Cardiac muscle cell (in vitro differentiated cells and primary cell): Measurements from ENCODE around the gene ARNT2. TPM values are rescaled to one million over a fixed set of nuclear protein-coding genes. Genes with fewer than 3 reads are reported as not detected.

ENCODE experiments used
- DNase-seq, 2 donors: peaks; one replicate each; pipeline versions ENCODE4 v3.0.0 to v3.0.0-alpha.2; 2010 to 2017; ENCODE audit warnings: low read depth in 1 of 2, low spot score in 1 of 2
- H3K27ac ChIP-seq: fragments of 200-600 bp; sonication (generic); 2 replicates; pipeline ENCODE4 v1.5.1; 2016
- H3K27me3 ChIP-seq: fragments of 200-600 bp; sonication (generic); 2 replicates; pipeline ENCODE4 v1.6.0; 2016; ENCODE audit warnings: control low read depth
- H3K36me3 ChIP-seq: fragments of 200-600 bp; sonication (generic); 2 replicates; pipeline ENCODE4 v1.5.1; 2016; ENCODE audit warnings: control low read depth
- H3K4me1 ChIP-seq: fragments of 200-600 bp; sonication (generic); 2 replicates; pipeline ENCODE4 v1.8.1; 2017; ENCODE audit warnings: low read depth, mild to moderate bottlenecking, mixed run types
- H3K4me3 ChIP-seq: fragments of 200-600 bp; sonication (generic); 2 replicates; pipeline ENCODE4 v1.5.1; 2016; ENCODE audit warnings: mild to moderate bottlenecking
- H3K9me3 ChIP-seq: fragments of 200-600 bp; sonication (generic); 2 replicates; pipeline ENCODE4 v1.5.1; 2017; ENCODE audit warnings: low read depth, mild to moderate bottlenecking, control low read depth
- CTCF ChIP-seq: IDR thresholded peaks from 2 replicates; pipeline ENCODE4 v1.5.1; 2012; ENCODE audit warnings: low read depth, mild to moderate bottlenecking, low read length
- polyA plus RNA-seq: library from polyadenylated mRNA; unstranded; fragments of >200 nt; fragmentation: Nextera tagmentation; extraction: Ambion mirVana; gene quantifications from 2 replicates; pipeline ENCODE4 v1.2.1, GENCODE V29; 2016
- total RNA-seq: library from RNA; depleted of rRNA; stranded (reverse); fragments of >200 nt; gene quantifications from 2 replicates; pipeline ENCODE4 v1.2.3, GENCODE V29; 2016

ARNT2 gene
- total and polyA plus RNA-seq, 2 experiments from 2014 or later: 3.8 to 4.4 TPM

DNA sequence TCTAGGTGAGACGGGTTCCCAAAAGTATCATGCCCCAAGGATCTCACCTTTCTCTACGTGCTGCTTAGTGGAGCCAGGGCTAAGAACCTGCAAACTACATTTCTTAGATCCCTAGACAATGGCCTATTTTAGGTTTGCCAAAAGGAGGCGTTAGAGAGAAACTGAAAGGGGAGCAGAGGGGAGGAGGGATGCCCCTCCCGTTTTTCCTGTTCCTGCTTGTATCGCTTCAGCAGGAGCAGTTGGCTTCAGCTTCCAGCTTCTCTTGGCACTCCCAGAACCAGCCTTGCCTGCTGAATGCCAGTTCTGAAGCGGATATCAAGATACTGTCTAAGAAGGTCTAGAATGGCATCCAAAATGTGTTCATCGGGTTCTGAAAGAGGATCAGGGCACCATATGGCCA is 232.5 kb downstream of the ARNT2 start:
- H3K4me3 ChIP-seq: no peak overlapping the region
- no peak for TF ChIP-seq CTCF

DNA sequence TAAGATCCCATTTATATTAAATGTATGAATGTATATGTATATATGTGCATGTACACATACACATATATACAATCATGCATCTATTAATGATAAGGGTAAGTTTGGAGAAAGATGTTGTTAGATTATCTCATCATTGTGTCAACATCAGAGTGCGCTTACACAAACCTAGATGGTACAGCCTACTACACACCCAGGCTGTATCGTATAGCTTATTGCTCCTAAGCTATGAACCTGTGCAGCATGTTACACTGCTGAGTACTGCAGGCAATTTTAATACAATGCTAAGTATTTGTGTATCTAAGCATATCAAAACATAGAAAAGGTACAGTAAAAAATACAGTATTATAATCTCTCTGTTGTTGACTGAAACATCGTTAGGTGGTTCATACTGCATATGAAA is 233.6 kb downstream of the ARNT2 start:
- Histone ChIP-seq H3K36me3 (no peaks in the 10 kb centered on the region), H3K9me3 (no peaks in the 10 kb centered on the region), H3K27me3 (no peaks in the 10 kb centered on the region), H3K4me1 (no peaks in the 10 kb centered on the region), H3K4me3 (no peak overlapping the region), H3K27ac (no peak overlapping the region)
- no peak for TF ChIP-seq CTCF
- DNase-seq: no peak

More for the DNA sequence above, 232.5 kb downstream of the ARNT2 start:
- DNase-seq: no peak
- H3K27ac ChIP-seq: no peak overlapping the region
- no peaks in the 10 kb centered on the region for H3K9me3 ChIP-seq
- H3K4me1 ChIP-seq: no peaks in the 10 kb centered on the region
- H3K36me3 ChIP-seq: no peaks in the 10 kb centered on the region
- no peaks in the 10 kb centered on the region for H3K27me3 ChIP-seq

GRCh38 chr15:80638553-80639167 is 234.5 kb downstream of the ARNT2 start:
- H3K4me1 ChIP-seq: no peaks in the 10 kb centered on the region
- no peaks in the 10 kb centered on the region for H3K27me3 ChIP-seq
- no peaks in the 10 kb centered on the region for H3K36me3 ChIP-seq
- no peaks in the 10 kb centered on the region for H3K9me3 ChIP-seq
- no peak overlapping the region for H3K27ac ChIP-seq
- no peak for DNase-seq
- no peak overlapping the region for H3K4me3 ChIP-seq
- no peak for TF ChIP-seq CTCF

GRCh38 chr15:80639168-80639555 is 235.0 kb downstream of the ARNT2 start:
- no peak for TF ChIP-seq CTCF
- Histone ChIP-seq H3K36me3 (no peaks in the 10 kb centered on the region), H3K4me1 (no peaks in the 10 kb centered on the region), H3K27ac (no peak overlapping the region), H3K9me3 (no peaks in the 10 kb centered on the region), H3K4me3 (no peak overlapping the region), H3K27me3 (no peaks in the 10 kb centered on the region)
- no peak for DNase-seq

DNA sequence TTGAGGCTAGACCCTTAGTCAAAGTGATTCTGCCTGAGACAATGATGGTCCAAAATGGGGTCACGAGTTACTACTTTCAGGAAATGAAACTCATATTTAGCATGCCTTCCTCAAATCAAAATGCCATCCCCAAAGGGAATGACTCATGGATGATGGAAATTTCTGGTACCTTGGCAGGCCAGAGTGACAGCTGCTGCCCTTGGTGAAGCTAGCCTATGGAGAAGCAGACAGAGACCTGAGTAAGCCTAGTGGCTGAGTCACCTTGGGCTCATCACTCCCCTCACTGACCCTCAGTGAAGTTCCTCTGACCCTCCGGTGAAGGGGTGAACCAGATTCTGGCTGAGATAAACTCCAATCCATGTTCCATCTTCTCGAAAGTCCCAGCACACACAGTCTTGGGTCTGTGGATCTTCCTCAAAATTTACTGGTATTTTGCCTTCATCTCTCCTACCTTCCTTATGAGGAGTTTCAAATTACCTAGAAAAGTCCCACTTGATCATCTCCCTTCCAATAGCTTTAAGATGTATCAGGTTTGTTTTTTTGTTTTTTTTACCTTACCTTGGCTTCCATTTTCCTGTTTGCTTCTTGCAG is 236.4 kb downstream of the ARNT2 start:
- Histone ChIP-seq H3K27ac (no peak overlapping the region), H3K36me3 (no peaks in the 10 kb centered on the region), H3K27me3 (no peaks in the 10 kb centered on the region), H3K4me3 (no peak overlapping the region), H3K4me1 (no peaks in the 10 kb centered on the region), H3K9me3 (no peaks in the 10 kb centered on the region)
- no peak for TF ChIP-seq CTCF
- DNase-seq: no peak
